ENCODE data around the gene WDR93. TPM values are rescaled to one million over a fixed set of nuclear protein-coding genes. Genes with fewer than 3 reads are reported as not detected.

The WDR93 gene
- total RNA-seq, 1 experiment from 2014 or later = not detected

GRCh38 chr15:89740137-89740536, 49.5 kb downstream of the WDR93 start:
- intact Hi-C loops (cut with micrococcal nuclease; ENCODE audit: unreplicated experiment) = loop anchor here (2.0 to 5.0 kb wide), 2 partner anchors 137 to 347 kb away; no protein-coding TSS in a partner anchor
- BruUV-seq (replicated peaks) = no TSS peak
- ChIA-PET CTCF (interaction anchor here (0.5 to 1.6 kb wide), 10 partner anchors 10 to 347 kb away, joined by 3 to 23 read pairs (median 6); partner anchors contain the start of gene MESP1), POLR2A (ENCODE audit: low non-redundant PET) (interaction anchor here (0.5 to 0.6 kb wide), 2 partner anchors 10 to 598 kb away, joined by 3 to 33 read pairs; no protein-coding TSS in a partner anchor)
- H3K36me3 ChIP-seq (ENCODE audit: insufficient read depth, low read length, poor library complexity, severe bottlenecking) = no peaks in the 10 kb centered on the region
- no peak overlapping the region for H3K27ac ChIP-seq (ENCODE audit: low read depth, low read length, poor library complexity, severe bottlenecking)
- H3K27me3 ChIP-seq (replicated peaks; ENCODE audit: insufficient read depth, low read depth, low read length, poor library complexity) = no peaks in the 10 kb centered on the region
- TF ChIP-seq EZH2 (IDR thresholded peaks at IDR 0.05; ENCODE audit: borderline replicate concordance, low read depth, low read length, poor library complexity, severe bottlenecking) (no peak), CTCF (conservative IDR thresholded peaks at IDR 0.05; ENCODE audit: low read depth, low read length) (peak; percentile 85)
- DNase-seq (ENCODE audit: low spot score) = peak; percentile 79
- H3K4me3 ChIP-seq (ENCODE audit: low read depth, low read length, poor library complexity, severe bottlenecking) = no peak overlapping the region
- no peaks in the 10 kb centered on the region for H3K9me3 ChIP-seq (ENCODE audit: low read depth, low read length, poor library complexity, severe bottlenecking)
- no peaks in the 10 kb centered on the region for H3K4me1 ChIP-seq (ENCODE audit: insufficient read depth, low read length, poor library complexity, severe bottlenecking)

GRCh38 chr15:89743011-89743410, 52.4 kb downstream of the WDR93 start:
- H3K4me1 ChIP-seq (ENCODE audit: insufficient read depth, low read length, poor library complexity, severe bottlenecking) = no peaks in the 10 kb centered on the region
- H3K36me3 ChIP-seq (ENCODE audit: insufficient read depth, low read length, poor library complexity, severe bottlenecking) = no peaks in the 10 kb centered on the region
- ChIA-PET CTCF (no interaction called here), POLR2A (ENCODE audit: low non-redundant PET) (no interaction called here)
- no peaks in the 10 kb centered on the region for H3K9me3 ChIP-seq (ENCODE audit: low read depth, low read length, poor library complexity, severe bottlenecking)
- no peak overlapping the region for H3K27ac ChIP-seq (ENCODE audit: low read depth, low read length, poor library complexity, severe bottlenecking)
- H3K4me3 ChIP-seq (ENCODE audit: low read depth, low read length, poor library complexity, severe bottlenecking) = no peak overlapping the region
- H3K27me3 ChIP-seq (replicated peaks; ENCODE audit: insufficient read depth, low read depth, low read length, poor library complexity) = no peaks in the 10 kb centered on the region
- intact Hi-C loops (cut with micrococcal nuclease; ENCODE audit: unreplicated experiment) = loop anchor here (5.0 kb wide), 1 partner anchor 134 kb away; no protein-coding TSS in a partner anchor
- BruUV-seq (replicated peaks) = no TSS peak
- TF ChIP-seq EZH2 (IDR thresholded peaks at IDR 0.05; ENCODE audit: borderline replicate concordance, low read depth, low read length, poor library complexity, severe bottlenecking) = no peak
- DNase-seq (ENCODE audit: low spot score) = no peak

GRCh38 chr15:89743594-89743993, 53.0 kb downstream of the WDR93 start:
- H3K4me1 ChIP-seq (ENCODE audit: insufficient read depth, low read length, poor library complexity, severe bottlenecking) = no peaks in the 10 kb centered on the region
- POLR2A ChIA-PET (ENCODE audit: low non-redundant PET) = no interaction called here
- BruUV-seq (replicated peaks) = no TSS peak
- no peaks in the 10 kb centered on the region for H3K9me3 ChIP-seq (ENCODE audit: low read depth, low read length, poor library complexity, severe bottlenecking)
- no peak for DNase-seq (ENCODE audit: low spot score)
- no peak for TF ChIP-seq EZH2 (IDR thresholded peaks at IDR 0.05; ENCODE audit: borderline replicate concordance, low read depth, low read length, poor library complexity, severe bottlenecking)
- no peak for TF ChIP-seq CTCF (conservative IDR thresholded peaks at IDR 0.05; ENCODE audit: low read depth, low read length)
- no peaks in the 10 kb centered on the region for H3K27me3 ChIP-seq (replicated peaks; ENCODE audit: insufficient read depth, low read depth, low read length, poor library complexity)
- intact Hi-C loops (cut with micrococcal nuclease; ENCODE audit: unreplicated experiment) = loop anchor here (5.0 kb wide), 1 partner anchor 134 kb away; no protein-coding TSS in a partner anchor
- H3K36me3 ChIP-seq (ENCODE audit: insufficient read depth, low read length, poor library complexity, severe bottlenecking) = no peaks in the 10 kb centered on the region
- no peak overlapping the region for H3K4me3 ChIP-seq (ENCODE audit: low read depth, low read length, poor library complexity, severe bottlenecking)
- no peak overlapping the region for H3K27ac ChIP-seq (ENCODE audit: low read depth, low read length, poor library complexity, severe bottlenecking)
- CTCF ChIA-PET = no interaction called here

DNA sequence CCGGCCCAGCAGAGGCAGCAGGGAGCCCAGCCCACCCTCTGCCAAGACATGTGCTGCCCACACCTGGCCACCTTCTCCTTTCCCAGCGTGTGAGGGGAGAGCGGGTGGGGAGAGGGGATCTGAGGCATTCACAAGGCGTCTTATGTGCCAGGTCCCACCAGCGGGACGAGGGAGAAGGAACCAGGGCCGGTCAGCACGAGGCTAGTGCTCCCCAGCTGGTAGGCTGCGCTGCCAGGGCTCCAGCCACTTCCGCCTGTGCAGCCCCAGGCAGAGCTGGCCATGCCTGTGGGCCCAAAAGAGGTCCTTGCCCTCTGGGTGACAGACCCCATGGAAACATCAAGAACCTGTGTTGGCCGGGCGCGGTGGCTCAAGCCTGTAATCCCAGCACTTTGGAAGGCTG, 54.5 kb downstream of the WDR93 start:
- ChIA-PET POLR2A (ENCODE audit: low non-redundant PET) (no interaction called here), CTCF (no interaction called here)
- H3K4me3 ChIP-seq (ENCODE audit: low read depth, low read length, poor library complexity, severe bottlenecking) = no peak overlapping the region
- no peaks in the 10 kb centered on the region for H3K36me3 ChIP-seq (ENCODE audit: insufficient read depth, low read length, poor library complexity, severe bottlenecking)
- intact Hi-C loops (cut with micrococcal nuclease; ENCODE audit: unreplicated experiment) = no loop called here
- no peak for DNase-seq (ENCODE audit: low spot score)
- no peak overlapping the region for H3K27ac ChIP-seq (ENCODE audit: low read depth, low read length, poor library complexity, severe bottlenecking)
- BruUV-seq (replicated peaks) = no TSS peak
- TF ChIP-seq EZH2 (IDR thresholded peaks at IDR 0.05; ENCODE audit: borderline replicate concordance, low read depth, low read length, poor library complexity, severe bottlenecking) = no peak
- TF ChIP-seq CTCF (conservative IDR thresholded peaks at IDR 0.05; ENCODE audit: low read depth, low read length) = no peak
- H3K27me3 ChIP-seq (replicated peaks; ENCODE audit: insufficient read depth, low read depth, low read length, poor library complexity) = no peaks in the 10 kb centered on the region
- H3K4me1 ChIP-seq (ENCODE audit: insufficient read depth, low read length, poor library complexity, severe bottlenecking) = peaks cover 8% of the 10 kb centered on the region
- no peaks in the 10 kb centered on the region for H3K9me3 ChIP-seq (ENCODE audit: low read depth, low read length, poor library complexity, severe bottlenecking)
